Measurements from ENCODE around the gene KCNH8. TPM values are rescaled to one million over a fixed set of nuclear protein-coding genes. Genes with fewer than 3 reads are reported as not detected.

KCNH8 gene
- total RNA-seq, 4 donors from 2014 or later, result 0.18 to 4.1 (median 1.7) TPM

DNA sequence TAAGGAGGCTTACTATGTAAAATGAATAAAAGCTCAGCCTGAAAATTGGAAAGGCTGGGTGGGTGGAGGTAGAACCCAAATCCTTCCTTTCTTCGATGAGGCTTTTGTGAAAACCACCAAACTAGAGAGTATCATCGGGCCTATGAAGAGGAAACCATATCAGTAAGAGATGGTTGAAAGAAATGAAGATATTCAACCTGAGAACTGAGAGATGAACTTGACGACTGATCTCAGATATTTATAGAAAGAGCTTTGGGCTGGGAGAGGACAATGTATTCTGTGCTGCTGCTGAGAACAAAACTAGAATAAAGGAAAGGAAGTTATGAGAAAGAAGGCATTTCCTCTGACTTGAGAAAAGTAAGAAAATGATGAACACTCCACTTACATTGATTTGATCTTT, 236.6 kb downstream of the KCNH8 start:
- no peak overlapping the region for H3K27ac ChIP-seq
- TF ChIP-seq CTCF (IDR thresholded peaks at IDR 0.05) (no peak), POLR2A (IDR thresholded peaks at IDR 0.05) (no peak)
- H3K27me3 ChIP-seq, result no peaks in the 10 kb centered on the region
- no peaks in the 10 kb centered on the region for H3K4me1 ChIP-seq
- no peaks in the 10 kb centered on the region for H3K36me3 ChIP-seq
- no peaks in the 10 kb centered on the region for H3K9me3 ChIP-seq
- no peak for DNase-seq
- H3K4me3 ChIP-seq, result no peak overlapping the region

DNA sequence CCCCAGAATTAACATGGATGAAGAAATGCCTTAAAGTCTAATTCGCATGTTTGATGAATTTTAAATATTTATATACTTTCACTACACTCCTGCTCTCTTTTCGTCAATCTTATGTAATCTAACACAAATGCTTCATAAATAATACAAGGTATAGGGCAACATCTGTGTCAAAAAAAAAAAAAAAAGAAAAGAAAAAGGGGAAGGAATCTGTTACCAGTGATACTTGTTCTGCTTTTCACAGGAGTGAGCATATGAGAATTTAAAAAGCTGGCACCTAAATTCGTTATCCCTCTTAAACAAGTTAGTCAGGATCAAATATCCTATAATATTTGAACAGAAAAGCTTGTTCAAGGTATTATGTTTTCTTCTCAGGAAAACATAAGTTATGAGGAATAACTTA, 243.8 kb downstream of the KCNH8 start:
- no peaks in the 10 kb centered on the region for H3K9me3 ChIP-seq
- no peak overlapping the region for H3K4me3 ChIP-seq
- no peaks in the 10 kb centered on the region for H3K36me3 ChIP-seq
- H3K27me3 ChIP-seq, result no peaks in the 10 kb centered on the region
- no peaks in the 10 kb centered on the region for H3K4me1 ChIP-seq
- TF ChIP-seq POLR2A (IDR thresholded peaks at IDR 0.05), result no peak
- no peak for TF ChIP-seq CTCF (IDR thresholded peaks at IDR 0.05)
- no peak overlapping the region for H3K27ac ChIP-seq
- no peak for DNase-seq

DNA sequence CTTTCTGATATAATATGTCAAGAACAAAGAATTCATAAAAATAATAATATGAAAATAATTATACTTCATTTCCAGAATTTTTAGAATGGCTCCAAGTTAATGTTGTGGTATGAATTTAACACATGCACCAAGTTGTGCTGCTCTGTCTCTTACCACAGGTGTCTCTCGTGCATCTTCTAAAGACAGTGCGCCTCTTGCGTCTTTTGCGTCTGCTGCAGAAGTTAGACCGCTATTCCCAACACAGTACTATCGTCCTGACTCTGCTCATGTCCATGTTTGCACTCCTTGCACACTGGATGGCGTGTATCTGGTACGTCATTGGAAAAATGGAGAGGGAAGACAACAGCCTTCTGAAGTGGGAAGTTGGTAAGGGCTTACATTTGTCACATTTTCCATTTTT, 246.6 kb downstream of the KCNH8 start:
- no peak for TF ChIP-seq CTCF (IDR thresholded peaks at IDR 0.05)
- Histone ChIP-seq H3K9me3 (no peaks in the 10 kb centered on the region), H3K4me3 (no peak overlapping the region), H3K27me3 (no peaks in the 10 kb centered on the region), H3K36me3 (no peaks in the 10 kb centered on the region), H3K27ac (no peak overlapping the region), H3K4me1 (no peaks in the 10 kb centered on the region)
- DNase-seq, result no peak

DNA sequence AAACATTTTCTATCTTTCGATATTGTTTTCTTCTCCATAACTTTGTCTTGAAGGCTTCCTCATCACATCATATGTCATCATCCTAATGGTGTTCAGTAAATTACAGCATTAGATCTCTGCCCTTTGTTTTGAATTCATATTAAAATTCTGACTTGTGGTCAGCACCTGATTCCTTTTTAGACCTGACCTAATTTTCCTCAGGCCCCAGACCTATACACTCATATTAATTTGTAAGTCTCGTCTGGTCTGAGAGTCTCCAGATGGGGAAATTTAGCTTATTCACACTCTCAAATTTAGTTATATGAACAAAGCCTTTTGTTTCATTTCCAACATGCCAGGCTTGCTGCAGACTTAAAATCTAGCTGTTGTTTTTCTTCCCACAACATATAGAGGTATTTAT, 248.4 kb downstream of the KCNH8 start:
- no peak for TF ChIP-seq CTCF (IDR thresholded peaks at IDR 0.05)
- no peak for TF ChIP-seq POLR2A (IDR thresholded peaks at IDR 0.05)
- no peak overlapping the region for H3K4me3 ChIP-seq
- no peaks in the 10 kb centered on the region for H3K4me1 ChIP-seq
- no peaks in the 10 kb centered on the region for H3K36me3 ChIP-seq
- DNase-seq, result no peak
- H3K27ac ChIP-seq, result no peak overlapping the region
- no peaks in the 10 kb centered on the region for H3K27me3 ChIP-seq
- H3K9me3 ChIP-seq, result no peaks in the 10 kb centered on the region

DNA sequence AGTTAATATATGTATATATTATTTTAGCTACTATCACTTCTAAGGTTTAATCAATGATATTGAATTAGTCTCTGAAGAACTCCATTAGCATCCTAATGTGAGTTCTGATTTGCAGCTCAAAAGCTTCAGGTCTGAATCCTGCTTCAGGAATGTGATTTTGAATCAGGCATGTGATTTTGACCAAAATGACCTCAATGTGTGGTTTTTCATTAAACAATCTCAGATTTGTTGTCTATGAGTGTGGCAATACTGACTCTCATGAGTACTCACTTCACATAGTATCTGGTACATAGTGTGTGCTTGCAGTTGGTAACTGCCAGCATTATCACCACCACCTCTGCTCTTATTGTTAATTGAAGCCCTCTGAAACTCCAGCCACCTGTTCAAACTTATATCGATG, 251.0 kb downstream of the KCNH8 start:
- H3K36me3 ChIP-seq, result no peaks in the 10 kb centered on the region
- no peak for DNase-seq
- TF ChIP-seq CTCF (IDR thresholded peaks at IDR 0.05) (no peak), POLR2A (IDR thresholded peaks at IDR 0.05) (no peak)
- no peak overlapping the region for H3K27ac ChIP-seq
- H3K27me3 ChIP-seq, result no peaks in the 10 kb centered on the region
- H3K9me3 ChIP-seq, result no peaks in the 10 kb centered on the region
- no peak overlapping the region for H3K4me3 ChIP-seq
- no peaks in the 10 kb centered on the region for H3K4me1 ChIP-seq

DNA sequence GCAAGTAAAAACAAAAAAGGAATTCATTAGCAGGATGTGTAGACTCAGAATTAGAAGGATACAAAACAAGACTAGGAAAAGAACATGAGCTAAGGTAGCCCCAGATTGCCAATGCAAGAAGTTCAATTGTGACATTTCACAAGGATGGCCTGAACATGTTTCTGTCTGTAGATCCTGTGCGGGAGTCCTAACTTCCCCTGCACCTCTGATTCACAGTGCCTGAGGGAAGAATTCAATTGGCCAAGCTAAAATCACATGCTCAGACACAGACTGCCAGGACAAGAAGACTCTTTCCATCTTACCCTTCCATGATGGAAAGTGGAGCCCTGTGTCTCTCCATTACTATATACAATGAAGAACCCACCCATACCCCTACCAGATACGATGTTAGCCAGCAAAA, 251.5 kb downstream of the KCNH8 start:
- H3K27ac ChIP-seq, result no peak overlapping the region
- no peaks in the 10 kb centered on the region for H3K4me1 ChIP-seq
- TF ChIP-seq CTCF (IDR thresholded peaks at IDR 0.05) (no peak), POLR2A (IDR thresholded peaks at IDR 0.05) (no peak)
- DNase-seq, result no peak
- no peaks in the 10 kb centered on the region for H3K36me3 ChIP-seq
- no peaks in the 10 kb centered on the region for H3K27me3 ChIP-seq
- no peak overlapping the region for H3K4me3 ChIP-seq
- no peaks in the 10 kb centered on the region for H3K9me3 ChIP-seq

All from Peyer's patch (tissue), 4 donors.